ENCODE results near the gene HCN4. TPM values are rescaled to one million over a fixed set of nuclear protein-coding genes. Genes with fewer than 3 reads are reported as not detected.

The HCN4 gene
- total and polyA plus RNA-seq, 2 donors, result 0.05 to 0.07 TPM

GRCh38 chr15:73383310-73384189 is 14.8 kb upstream of the HCN4 start:
- H3K4me3 ChIP-seq (ENCODE audit: low read length in 2 of 2), result no peak overlapping the region
- no peaks in the 10 kb centered on the region for H3K9me3 ChIP-seq (ENCODE audit: control insufficient read depth in 2 of 2, insufficient read depth in 1 of 2, low read length in 1 of 2)
- no peaks in the 10 kb centered on the region for H3K36me3 ChIP-seq (ENCODE audit: control insufficient read depth in 2 of 2, insufficient read depth in 2 of 2, low read length in 1 of 2)
- DNase-seq (ENCODE audit: low read depth in 6 of 9, low spot score in 9 of 9), result no peak
- 85% methylated on average over 9 of the region's 9 CpGs for WGBS
- H3K4me1 ChIP-seq (ENCODE audit: control insufficient read depth in 2 of 2, insufficient read depth in 2 of 2, low read length in 2 of 2), result no peaks in the 10 kb centered on the region
- peaks cover 0 to 4% of the 10 kb centered on the region in 2 donors for H3K27me3 ChIP-seq (ENCODE audit: control insufficient read depth in 2 of 2, insufficient read depth in 1 of 2, low read length in 1 of 2)
- no peak overlapping the region for H3K27ac ChIP-seq (ENCODE audit: low read depth in 1 of 2, low read length in 1 of 2)

GRCh38 chr15:73382115-73382514 is 13.4 kb upstream of the HCN4 start:
- H3K27me3 ChIP-seq (ENCODE audit: control insufficient read depth in 2 of 2, insufficient read depth in 1 of 2, low read length in 1 of 2), result peaks cover 0 to 4% of the 10 kb centered on the region in 2 donors
- H3K36me3 ChIP-seq (ENCODE audit: control insufficient read depth in 2 of 2, insufficient read depth in 2 of 2, low read length in 1 of 2), result no peaks in the 10 kb centered on the region
- no peaks in the 10 kb centered on the region for H3K4me1 ChIP-seq (ENCODE audit: control insufficient read depth in 2 of 2, insufficient read depth in 2 of 2, low read length in 2 of 2)
- H3K4me3 ChIP-seq (ENCODE audit: low read length in 2 of 2), result no peak overlapping the region
- WGBS, result 92% methylated on average over 7 of the region's 7 CpGs
- no peaks in the 10 kb centered on the region for H3K9me3 ChIP-seq (ENCODE audit: control insufficient read depth in 2 of 2, insufficient read depth in 1 of 2, low read length in 1 of 2)
- no peak overlapping the region for H3K27ac ChIP-seq (ENCODE audit: low read depth in 1 of 2, low read length in 1 of 2)
- DNase-seq (ENCODE audit: low read depth in 6 of 9, low spot score in 9 of 9), result no peak

GRCh38 chr15:73380661-73381060 is 11.9 kb upstream of the HCN4 start:
- Histone ChIP-seq H3K27ac (ENCODE audit: low read depth in 1 of 2, low read length in 1 of 2) (no peak overlapping the region), H3K9me3 (ENCODE audit: control insufficient read depth in 2 of 2, insufficient read depth in 1 of 2, low read length in 1 of 2) (no peaks in the 10 kb centered on the region), H3K27me3 (ENCODE audit: control insufficient read depth in 2 of 2, insufficient read depth in 1 of 2, low read length in 1 of 2) (no peaks in the 10 kb centered on the region), H3K4me1 (ENCODE audit: control insufficient read depth in 2 of 2, insufficient read depth in 2 of 2, low read length in 2 of 2) (no peaks in the 10 kb centered on the region), H3K36me3 (ENCODE audit: control insufficient read depth in 2 of 2, insufficient read depth in 2 of 2, low read length in 1 of 2) (no peaks in the 10 kb centered on the region), H3K4me3 (ENCODE audit: low read length in 2 of 2) (no peak overlapping the region)
- WGBS, result 84% methylated on average over 2 of the region's 2 CpGs
- no peak for DNase-seq (ENCODE audit: low read depth in 6 of 9, low spot score in 9 of 9)

- Histone ChIP-seq H3K4me1 (ENCODE audit: control insufficient read depth in 2 of 2, insufficient read depth in 2 of 2, low read length in 2 of 2) (no peaks in the 10 kb centered on the region), H3K4me3 (ENCODE audit: low read length in 2 of 2) (no peak overlapping the region), H3K36me3 (ENCODE audit: control insufficient read depth in 2 of 2, insufficient read depth in 2 of 2, low read length in 1 of 2) (no peaks in the 10 kb centered on the region), H3K27ac (ENCODE audit: low read depth in 1 of 2, low read length in 1 of 2) (no peak overlapping the region), H3K27me3 (ENCODE audit: control insufficient read depth in 2 of 2, insufficient read depth in 1 of 2, low read length in 1 of 2) (no peaks in the 10 kb centered on the region), H3K9me3 (ENCODE audit: control insufficient read depth in 2 of 2, insufficient read depth in 1 of 2, low read length in 1 of 2) (no peaks in the 10 kb centered on the region)
- 76% methylated on average over 12 of the region's 12 CpGs for WGBS
- DNase-seq (ENCODE audit: low read depth in 6 of 9, low spot score in 9 of 9), result no peak
Measured at GRCh38 chr15:73378089-73378488, 9.3 kb upstream of the HCN4 start.

- Histone ChIP-seq H3K4me3 (ENCODE audit: low read length in 2 of 2) (no peak overlapping the region), H3K9me3 (ENCODE audit: control insufficient read depth in 2 of 2, insufficient read depth in 1 of 2, low read length in 1 of 2) (no peaks in the 10 kb centered on the region), H3K4me1 (ENCODE audit: control insufficient read depth in 2 of 2, insufficient read depth in 2 of 2, low read length in 2 of 2) (no peaks in the 10 kb centered on the region), H3K36me3 (ENCODE audit: control insufficient read depth in 2 of 2, insufficient read depth in 2 of 2, low read length in 1 of 2) (no peaks in the 10 kb centered on the region), H3K27me3 (ENCODE audit: control insufficient read depth in 2 of 2, insufficient read depth in 1 of 2, low read length in 1 of 2) (peaks cover 6 to 11% of the 10 kb centered on the region in 2 donors), H3K27ac (ENCODE audit: low read depth in 1 of 2, low read length in 1 of 2) (no peak overlapping the region)
- 85% methylated on average over 6 of the region's 6 CpGs for WGBS
- DNase-seq (ENCODE audit: low read depth in 6 of 9, low spot score in 9 of 9), result no peak
Measured at GRCh38 chr15:73375755-73376305, 7.1 kb upstream of the HCN4 start.

GRCh38 chr15:73375012-73375411 is 6.3 kb upstream of the HCN4 start:
- Histone ChIP-seq H3K27me3 (ENCODE audit: control insufficient read depth in 2 of 2, insufficient read depth in 1 of 2, low read length in 1 of 2) (peaks cover 14 to 19% of the 10 kb centered on the region in 2 donors), H3K36me3 (ENCODE audit: control insufficient read depth in 2 of 2, insufficient read depth in 2 of 2, low read length in 1 of 2) (no peaks in the 10 kb centered on the region), H3K9me3 (ENCODE audit: control insufficient read depth in 2 of 2, insufficient read depth in 1 of 2, low read length in 1 of 2) (no peaks in the 10 kb centered on the region), H3K27ac (ENCODE audit: low read depth in 1 of 2, low read length in 1 of 2) (no peak overlapping the region), H3K4me3 (ENCODE audit: low read length in 2 of 2) (no peak overlapping the region), H3K4me1 (ENCODE audit: control insufficient read depth in 2 of 2, insufficient read depth in 2 of 2, low read length in 2 of 2) (no peaks in the 10 kb centered on the region)
- WGBS, result 70% methylated on average over 5 of the region's 5 CpGs
- no peak for DNase-seq (ENCODE audit: low read depth in 6 of 9, low spot score in 9 of 9)

GRCh38 chr15:73374604-73375003 is 5.8 kb upstream of the HCN4 start:
- Histone ChIP-seq H3K27ac (ENCODE audit: low read depth in 1 of 2, low read length in 1 of 2) (no peak overlapping the region), H3K4me1 (ENCODE audit: control insufficient read depth in 2 of 2, insufficient read depth in 2 of 2, low read length in 2 of 2) (no peaks in the 10 kb centered on the region), H3K9me3 (ENCODE audit: control insufficient read depth in 2 of 2, insufficient read depth in 1 of 2, low read length in 1 of 2) (no peaks in the 10 kb centered on the region), H3K36me3 (ENCODE audit: control insufficient read depth in 2 of 2, insufficient read depth in 2 of 2, low read length in 1 of 2) (no peaks in the 10 kb centered on the region), H3K27me3 (ENCODE audit: control insufficient read depth in 2 of 2, insufficient read depth in 1 of 2, low read length in 1 of 2) (peaks cover 16 to 23% of the 10 kb centered on the region in 2 donors), H3K4me3 (ENCODE audit: low read length in 2 of 2) (no peak overlapping the region)
- WGBS, result 58% methylated on average over 6 of the region's 6 CpGs
- DNase-seq (ENCODE audit: low read depth in 6 of 9, low spot score in 9 of 9), result no peak

GRCh38 chr15:73373221-73373620 is 4.5 kb upstream of the HCN4 start:
- H3K36me3 ChIP-seq (ENCODE audit: control insufficient read depth in 2 of 2, insufficient read depth in 2 of 2, low read length in 1 of 2), result no peaks in the 10 kb centered on the region
- no peaks in the 10 kb centered on the region for H3K4me1 ChIP-seq (ENCODE audit: control insufficient read depth in 2 of 2, insufficient read depth in 2 of 2, low read length in 2 of 2)
- DNase-seq (ENCODE audit: low read depth in 6 of 9, low spot score in 9 of 9), result no peak
- WGBS, result 78% methylated on average over 1 of the region's 1 CpG
- no peak overlapping the region for H3K27ac ChIP-seq (ENCODE audit: low read depth in 1 of 2, low read length in 1 of 2)
- H3K9me3 ChIP-seq (ENCODE audit: control insufficient read depth in 2 of 2, insufficient read depth in 1 of 2, low read length in 1 of 2), result no peaks in the 10 kb centered on the region
- peaks cover 30 to 34% of the 10 kb centered on the region in 2 donors for H3K27me3 ChIP-seq (ENCODE audit: control insufficient read depth in 2 of 2, insufficient read depth in 1 of 2, low read length in 1 of 2)
- H3K4me3 ChIP-seq (ENCODE audit: low read length in 2 of 2), result no peak overlapping the region

- no peak for DNase-seq (ENCODE audit: low read depth in 6 of 9, low spot score in 9 of 9)
- H3K4me1 ChIP-seq (ENCODE audit: control insufficient read depth in 2 of 2, insufficient read depth in 2 of 2, low read length in 2 of 2), result no peaks in the 10 kb centered on the region
- H3K27me3 ChIP-seq (ENCODE audit: control insufficient read depth in 2 of 2, insufficient read depth in 1 of 2, low read length in 1 of 2), result peaks cover 42 to 45% of the 10 kb centered on the region in 2 donors
- H3K9me3 ChIP-seq (ENCODE audit: control insufficient read depth in 2 of 2, insufficient read depth in 1 of 2, low read length in 1 of 2), result no peaks in the 10 kb centered on the region
- 57% methylated on average over 2 of the region's 2 CpGs for WGBS
- H3K27ac ChIP-seq (ENCODE audit: low read depth in 1 of 2, low read length in 1 of 2), result no peak overlapping the region
- no peaks in the 10 kb centered on the region for H3K36me3 ChIP-seq (ENCODE audit: control insufficient read depth in 2 of 2, insufficient read depth in 2 of 2, low read length in 1 of 2)
- H3K4me3 ChIP-seq (ENCODE audit: low read length in 2 of 2), result no peak overlapping the region
Measured at GRCh38 chr15:73371812-73372211, 3.1 kb upstream of the HCN4 start.
